CD4-positive, alpha-beta T cell treated with Interferon alpha-2 for 1 hour (primary cell): Measurements from ENCODE around the gene IGSF8.
"Not testable (repeated sequence)": the region's sequence is repeated elsewhere in the genome, so short reads cannot be mapped to it uniquely, and the experiment has no call there.

ENCODE experiments used
- DNase-seq, 2 donors: peaks; one replicate each; pipeline ENCODE4 v3.0.0-alpha.2; 2020 to 2022

Gene IGSF8

GRCh38 chr1:160064164-160064563 is 34.3 kb downstream of the IGSF8 start:
- no peak for DNase-seq

- no peak for DNase-seq
Measured at GRCh38 chr1:160063176-160063575, 35.2 kb downstream of the IGSF8 start.

GRCh38 chr1:160062230-160062532 is 36.2 kb downstream of the IGSF8 start:
- DNase-seq = no peak

GRCh38 chr1:160061369-160062229 is 36.8 kb downstream of the IGSF8 start:
- no peak for DNase-seq

- DNase-seq = no peak
Measured at GRCh38 chr1:160058087-160058486, 40.3 kb downstream of the IGSF8 start.

- DNase-seq = no peak
Measured at GRCh38 chr1:160056648-160057169, 41.7 kb downstream of the IGSF8 start.

- no peak for DNase-seq
Measured at GRCh38 chr1:160053548-160054365, 44.7 kb downstream of the IGSF8 start.

GRCh38 chr1:160052936-160053335 is 45.5 kb downstream of the IGSF8 start:
- DNase-seq = no peak

- DNase-seq = no peak
Measured at GRCh38 chr1:160050619-160051018, 47.8 kb downstream of the IGSF8 start.

- not testable (repeated sequence) for DNase-seq
Measured at GRCh38 chr1:160050182-160050581, 48.2 kb downstream of the IGSF8 start.

- no peak for DNase-seq
Measured at GRCh38 chr1:160049101-160049500, 49.3 kb downstream of the IGSF8 start.

- no peak for DNase-seq
Measured at GRCh38 chr1:160048335-160048734, 50.1 kb downstream of the IGSF8 start.

- DNase-seq = no peak
Measured at GRCh38 chr1:160047111-160047991, 51.1 kb downstream of the IGSF8 start.

- peak; percentile 23 to 59 for DNase-seq
Measured at GRCh38 chr1:160046494-160047110, 51.8 kb downstream of the IGSF8 start.

- DNase-seq = no peak
Measured at GRCh38 chr1:160045653-160046052, 52.8 kb downstream of the IGSF8 start.

- DNase-seq = no peak
Measured at GRCh38 chr1:160043543-160043942, 54.9 kb downstream of the IGSF8 start.
